IMR-90 (cell line): ENCODE results near the gene TOGARAM2. TPM values are rescaled to one million over a fixed set of nuclear protein-coding genes. Genes with fewer than 3 reads are reported as not detected.

Experiments
- ATAC-seq: fragments of 200-7000 bp; cut with Tn5 transposase; 2 replicates; pipeline ENCODE4 v1.9.1; 2020; ENCODE audit warnings: low read depth, mild to moderate bottlenecking, moderate library complexity
- BruUV-seq: library from RNA; stranded (reverse); fragments of 400-500 nt; replicated peaks from 2 replicates; lab custom pipeline; 2021; lab: Mats Ljungman, UMichigan
- CTCF ChIA-PET: fragments of 300-600 bp; formaldehyde crosslinking; extraction: SDS; loops from one replicate; lab custom pipeline; 2021; ENCODE audit warnings: antibody characterized with exemption; lab: Yijun Ruan, JAX
- POLR2A ChIA-PET: fragments of 300-600 bp; sonication (Branson Sonifier 250); formaldehyde crosslinking; loops from one replicate; lab custom pipeline; 2022; ENCODE audit warnings: antibody characterized with exemption; ENCODE audit not compliant: unreplicated experiment; lab: Charles Lee
- DNase-seq: peaks from one replicate; pipeline ENCODE4 v3.0.0; 2013
- H2AFZ ChIP-seq: replicated peaks from 2 replicates; pipeline ENCODE3; 2013; ENCODE audit warnings: low read length, mild to moderate bottlenecking; ENCODE audit not compliant: poor library complexity
- H2AK5ac ChIP-seq: 2 replicates; pipeline ENCODE4 v1.6.1; 2013; ENCODE audit warnings: low read depth, low read length, inconsistent platforms
- H2AK9ac ChIP-seq: replicated peaks from 2 replicates; pipeline ENCODE3; 2013; ENCODE audit warnings: mild to moderate bottlenecking, low read depth, low read length, moderate library complexity; ENCODE audit not compliant: poor library complexity
- H2BK120ac ChIP-seq: 2 replicates; pipeline ENCODE4 v1.6.1; 2013; ENCODE audit warnings: low read depth, low read length, inconsistent platforms
- H2BK15ac ChIP-seq: 3 replicates; pipeline ENCODE4 v1.6.1; 2013; ENCODE audit warnings: low read depth, low read length, inconsistent platforms
- H2BK20ac ChIP-seq: 2 replicates; pipeline ENCODE4 v1.6.1; 2013; ENCODE audit warnings: low read depth, mild to moderate bottlenecking, inconsistent platforms, low read length, moderate library complexity
- H2BK5ac ChIP-seq: 2 replicates; pipeline ENCODE4 v1.6.1; 2013; ENCODE audit warnings: mild to moderate bottlenecking, low read depth, low read length, inconsistent platforms; ENCODE audit not compliant: poor library complexity, severe bottlenecking
- H3K14ac ChIP-seq: replicated peaks from 2 replicates; pipeline ENCODE4 v1.6.1; 2013; ENCODE audit warnings: low read depth, low read length, inconsistent platforms
- H3K18ac ChIP-seq: 2 replicates; pipeline ENCODE4 v1.6.1; 2013; ENCODE audit warnings: low read depth, low read length, control low read depth
- H3K23ac ChIP-seq: 2 replicates; pipeline ENCODE4 v1.6.1; 2013; ENCODE audit warnings: low read depth, low read length, inconsistent platforms
- H3K27ac ChIP-seq: 2 replicates; pipeline ENCODE4 v1.5.1; 2013; ENCODE audit warnings: mild to moderate bottlenecking, control low read depth, low read length; ENCODE audit not compliant: insufficient read depth
- H3K27me3 ChIP-seq: 2 replicates; pipeline ENCODE4 v1.6.1; 2013; ENCODE audit warnings: low read length; ENCODE audit not compliant: control insufficient read depth, insufficient read depth
- H3K36me3 ChIP-seq: 2 replicates; pipeline ENCODE4 v1.6.1; 2013; ENCODE audit warnings: low read length, mixed read lengths; ENCODE audit not compliant: control insufficient read depth, insufficient read depth
- H3K4ac ChIP-seq: 2 replicates; pipeline ENCODE4 v1.6.1; 2013; ENCODE audit warnings: low read depth, low read length, inconsistent platforms
- H3K4me1 ChIP-seq: 2 replicates; pipeline ENCODE4 v1.6.1; 2013; ENCODE audit warnings: low read length, mixed read lengths; ENCODE audit not compliant: control insufficient read depth, insufficient read depth
- H3K4me2 ChIP-seq: 2 replicates; pipeline ENCODE4 v1.6.1; 2013; ENCODE audit warnings: low read depth, mild to moderate bottlenecking, control low read depth, low read length, moderate library complexity
- H3K4me3 ChIP-seq: 2 replicates; pipeline ENCODE4 v1.5.1; 2013; ENCODE audit warnings: low read depth, mild to moderate bottlenecking, control low read depth, low read length, moderate library complexity; ENCODE audit not compliant: insufficient read depth
- H3K56ac ChIP-seq: 2 replicates; pipeline ENCODE4 v1.6.1; 2013; ENCODE audit warnings: low read length, inconsistent platforms; ENCODE audit not compliant: insufficient read depth; ENCODE audit errors: extremely low read depth
- H3K79me1 ChIP-seq, 2 experiments: 2 replicates each; pipeline ENCODE4 v1.6.1; 2013; ENCODE audit warnings: low read length in 2 of 2, inconsistent platforms in 1 of 2, low read depth in 1 of 2
- H3K9ac ChIP-seq: 2 replicates; pipeline ENCODE4 v1.6.1; 2013; ENCODE audit warnings: low read depth, low read length, control low read depth
- H3K9me1 ChIP-seq: 2 replicates; pipeline ENCODE4 v1.6.1; 2013; ENCODE audit warnings: low read length, inconsistent platforms; ENCODE audit not compliant: insufficient read depth
- H3K9me3 ChIP-seq: 2 replicates; pipeline ENCODE4 v1.6.1; 2013; ENCODE audit warnings: low read length; ENCODE audit not compliant: control insufficient read depth, insufficient read depth
- H4K20me1 ChIP-seq: 2 replicates; pipeline ENCODE4 v1.6.1; 2013; ENCODE audit warnings: low read length, inconsistent platforms; ENCODE audit not compliant: insufficient read depth
- H4K5ac ChIP-seq: 2 replicates; pipeline ENCODE4 v1.6.1; 2013; ENCODE audit warnings: mild to moderate bottlenecking, low read depth, low read length, control low read depth
- H4K8ac ChIP-seq, 2 experiments: 2 replicates each; pipeline ENCODE4 v1.6.1; 2013; ENCODE audit warnings: low read depth in 2 of 2, low read length in 2 of 2, control low read depth in 1 of 2, inconsistent platforms in 1 of 2
- H4K91ac ChIP-seq: 2 replicates; pipeline ENCODE4 v1.6.1; 2013; ENCODE audit warnings: low read depth, low read length, inconsistent platforms; ENCODE audit not compliant: insufficient read depth
- CHD1 ChIP-seq: IDR thresholded peaks from 2 replicates; pipeline ENCODE4 v1.6.1; 2012; ENCODE audit warnings: low read depth, low read length, improper control_type of control experiment
- ELK1 ChIP-seq: fragments of 150-350 bp; IDR thresholded peaks from 2 replicates; pipeline ENCODE4 v1.6.1; 2016; ENCODE audit warnings: low read depth, mild to moderate bottlenecking, low read length, moderate library complexity, borderline replicate concordance
- MAFK ChIP-seq: IDR thresholded peaks from 2 replicates; pipeline ENCODE4 v1.6.1; 2012; ENCODE audit warnings: low read depth, low read length, improper control_type of control experiment
- MXI1 ChIP-seq: IDR thresholded peaks from 2 replicates; pipeline ENCODE4 v1.6.1; 2012; ENCODE audit warnings: low read depth, mild to moderate bottlenecking, low read length, moderate library complexity, borderline replicate concordance
- NFE2L2 ChIP-seq: fragments of 150-350 bp; IDR thresholded peaks from 2 replicates; pipeline ENCODE4 v1.6.1; 2016; ENCODE audit warnings: low read depth, mild to moderate bottlenecking, low read length
- RFX5 ChIP-seq: IDR thresholded peaks from 2 replicates; pipeline ENCODE4 v1.8.0; 2012; ENCODE audit warnings: low read depth, mild to moderate bottlenecking, low read length, moderate library complexity
- SMC3 ChIP-seq: fragments of 150-350 bp; IDR thresholded peaks from 2 replicates; pipeline ENCODE4 v1.6.1; 2016; ENCODE audit warnings: low read depth, mild to moderate bottlenecking, antibody characterized with exemption, low read length, moderate library complexity
- whole genome bisulfite sequencing, 2 experiments: methylation state at CpG; one replicate each; pipeline versions ENCODE4 v1.1.5 to v1.1.7; 2013; ENCODE audit warnings: missing lambda C conversion rate in 2 of 2; ENCODE audit not compliant: insufficient read length in 1 of 2; ENCODE audit errors: extremely low coverage in 2 of 2; 5-methylcytosine and 5-hydroxymethylcytosine counted together
- dilution Hi-C: fragments of 300-500 bp; cut with HindIII; formaldehyde crosslinking; loops from one replicate; pipeline ENCODE4 v1.14.3; 2018; ENCODE audit warnings: low sequenced_read_pairs; ENCODE audit not compliant: unreplicated experiment
- in situ Hi-C: fragments of 300-500 bp; cut with MboI; formaldehyde crosslinking; loops from 3 replicates; pipeline ENCODE4 v1.14.3; 2019; ENCODE audit warnings: low sequenced_read_pairs, inconsistent platforms, mixed read lengths
- intact Hi-C: fragments of 100-400 bp; cut with micrococcal nuclease; formaldehyde crosslinking; loops from 2 replicates; pipeline ENCODE4 v1.10.0; 2022
- polyA plus RNA-seq, 3 experiments: library from polyadenylated mRNA; depleted of rRNA; stranded (reverse); fragments of >200 nt; gene quantifications; 2 replicates each; pipeline ENCODE4 v1.2.3, GENCODE V29; 2012; ENCODE audit warnings: low replicate concordance in 1 of 3
- total RNA-seq: library from RNA; depleted of rRNA; stranded (reverse); fragments of >200 nt; gene quantifications from 2 replicates; pipeline ENCODE4 v1.2.3, GENCODE V29; 2012

Gene TOGARAM2
- total and polyA plus RNA-seq, 2 of the 4 experiments (the other 2 are of a cell fraction): under 0.01 to 0.38 TPM

- peaks cover 11% of the 10 kb centered on the region for H3K9me3 ChIP-seq
- H4K20me1 ChIP-seq: no peaks in the 10 kb centered on the region
- H2BK15ac ChIP-seq: no peak overlapping the region
- H3K79me1 ChIP-seq: no peaks in the 10 kb centered on the region
- H3K14ac ChIP-seq: no peak overlapping the region
- no peak overlapping the region for H4K8ac ChIP-seq
- no peak overlapping the region for H4K91ac ChIP-seq
- ATAC-seq (no peak), DNase-seq (no peak)
- WGBS, 2 experiments: 82% methylated on average over 3 of the region's 7 CpGs; no CpG with 5 or more reads in 1 of the 2 experiments
- no peak overlapping the region for H3K9ac ChIP-seq
- H3K4me2 ChIP-seq: no peak overlapping the region
- H3K4ac ChIP-seq: no peak overlapping the region
- H2AFZ ChIP-seq: no peak overlapping the region
- no peak overlapping the region for H3K18ac ChIP-seq
- no peak overlapping the region for H2BK20ac ChIP-seq
- H4K5ac ChIP-seq: no peak overlapping the region
- H3K56ac ChIP-seq: no peak overlapping the region
- CTCF ChIA-PET: no interaction called here
- H2BK120ac ChIP-seq: no peak overlapping the region
- TF ChIP-seq ELK1 (no peak), CHD1 (no peak), SMC3 (no peak), NFE2L2 (no peak), MAFK (no peak), MXI1 (no peak), RFX5 (no peak)
- H3K36me3 ChIP-seq: no peaks in the 10 kb centered on the region
- H2AK9ac ChIP-seq: no peak overlapping the region
- dilution Hi-C loops (no loop called here), intact Hi-C loops (no loop called here), in situ Hi-C loops (no loop called here)
- no peak overlapping the region for H2AK5ac ChIP-seq
- no peak overlapping the region for H2BK5ac ChIP-seq
- POLR2A ChIA-PET: no interaction called here
- no TSS peak for BruUV-seq
- no peaks in the 10 kb centered on the region for H3K9me1 ChIP-seq
- H3K4me1 ChIP-seq: no peaks in the 10 kb centered on the region
- H3K27ac ChIP-seq: no peak overlapping the region
- no peak overlapping the region for H3K23ac ChIP-seq
- no peak overlapping the region for H3K4me3 ChIP-seq
- no peaks in the 10 kb centered on the region; the same call in 1 of the 2 replicates for H3K27me3 ChIP-seq
These were observed 98.8 kb downstream of the TOGARAM2 start for GRCh38 chr2:29079887-29080286.
